ENCODE measurements around the gene DDN.

DDN gene

DNA sequence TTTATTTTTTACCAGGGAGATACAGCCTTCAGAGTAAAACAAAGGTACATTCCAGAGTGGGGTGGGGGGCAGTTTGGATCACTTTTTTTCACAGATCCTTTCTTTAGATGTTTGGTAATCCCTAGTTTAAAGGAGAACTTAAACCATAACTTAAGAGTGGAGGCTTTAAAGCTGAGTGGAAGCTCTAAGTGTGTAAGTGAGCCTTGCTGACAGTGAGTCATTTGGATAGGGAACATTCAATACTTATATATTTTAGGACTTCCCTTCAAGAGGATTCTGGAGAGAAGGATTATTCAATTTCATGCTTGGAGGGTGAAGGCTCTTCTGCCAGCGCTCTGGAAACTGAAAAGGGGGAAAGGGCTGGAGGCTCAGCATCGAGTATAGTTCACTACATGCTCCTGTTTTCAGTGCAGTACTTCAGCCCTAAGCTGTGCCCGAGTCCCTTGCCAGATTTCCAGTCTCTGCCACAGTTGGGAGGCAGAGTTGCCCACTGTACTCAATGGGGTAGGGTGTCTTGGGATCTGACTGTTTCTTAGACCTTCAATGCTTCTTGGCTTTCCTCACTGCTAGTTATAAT lies 11.0 kb upstream of the DDN start:
- H3K9me3 ChIP-seq (ENCODE audit: insufficient read depth, low read length): no peaks in the 10 kb centered on the region
- TF ChIP-seq YY1 (IDR thresholded peaks at IDR 0.05; ENCODE audit: insufficient read depth, insufficient read length) (no peak), ZNF274 (IDR thresholded peaks at IDR 0.05; ENCODE audit: low read depth, low read length) (no peak), SUZ12 (IDR thresholded peaks at IDR 0.05; ENCODE audit: extremely low read depth, insufficient read depth, insufficient read length) (no peak)
- peaks cover 18% of the 10 kb centered on the region for H3K36me3 ChIP-seq (ENCODE audit: insufficient read depth, insufficient read length, low read length)
- no peaks in the 10 kb centered on the region for H3K27me3 ChIP-seq (ENCODE audit: insufficient read depth, insufficient read length)
- peaks cover 3% of the 10 kb centered on the region for H3K4me1 ChIP-seq (ENCODE audit: insufficient read depth, insufficient read length)
- DNase-seq (ENCODE audit: low read depth, low spot score): no peak
- no peak overlapping the region for H3K4me3 ChIP-seq (ENCODE audit: insufficient read length, low read depth)
- H3K9ac ChIP-seq (ENCODE audit: insufficient read length, low read depth): no peak overlapping the region

DNA sequence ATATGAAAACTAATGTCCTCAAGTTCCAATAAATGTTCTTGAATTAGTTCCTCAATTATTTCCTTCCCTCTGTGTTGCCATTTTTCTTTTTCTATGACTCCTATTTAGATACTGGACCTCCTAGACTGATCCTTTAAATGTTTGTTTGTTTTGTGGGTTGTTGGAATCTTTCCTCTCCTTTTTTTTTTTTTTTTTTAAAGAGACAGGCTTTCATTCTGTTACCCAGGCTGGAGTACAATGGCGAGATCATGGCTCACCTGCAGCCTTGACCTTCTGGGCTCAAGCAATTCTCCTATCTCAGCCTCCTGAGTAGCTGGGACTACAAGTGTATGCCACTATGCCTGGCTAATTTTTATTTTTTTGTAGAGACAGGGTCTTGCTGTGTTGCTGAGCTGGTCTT lies 9.8 kb upstream of the DDN start:
- Histone ChIP-seq H3K4me1 (ENCODE audit: insufficient read depth, insufficient read length) (peaks cover 3% of the 10 kb centered on the region), H3K27me3 (ENCODE audit: insufficient read depth, insufficient read length) (no peaks in the 10 kb centered on the region), H3K9me3 (ENCODE audit: insufficient read depth, low read length) (no peaks in the 10 kb centered on the region), H3K36me3 (ENCODE audit: insufficient read depth, insufficient read length, low read length) (peaks cover 30% of the 10 kb centered on the region), H3K9ac (ENCODE audit: insufficient read length, low read depth) (no peak overlapping the region), H3K4me3 (ENCODE audit: insufficient read length, low read depth) (no peak overlapping the region)
- no peak for TF ChIP-seq SUZ12 (IDR thresholded peaks at IDR 0.05; ENCODE audit: extremely low read depth, insufficient read depth, insufficient read length)
- TF ChIP-seq YY1 (IDR thresholded peaks at IDR 0.05; ENCODE audit: insufficient read depth, insufficient read length): no peak
- no peak for TF ChIP-seq ZNF274 (IDR thresholded peaks at IDR 0.05; ENCODE audit: low read depth, low read length)
- DNase-seq (ENCODE audit: low read depth, low spot score): no peak

DNA sequence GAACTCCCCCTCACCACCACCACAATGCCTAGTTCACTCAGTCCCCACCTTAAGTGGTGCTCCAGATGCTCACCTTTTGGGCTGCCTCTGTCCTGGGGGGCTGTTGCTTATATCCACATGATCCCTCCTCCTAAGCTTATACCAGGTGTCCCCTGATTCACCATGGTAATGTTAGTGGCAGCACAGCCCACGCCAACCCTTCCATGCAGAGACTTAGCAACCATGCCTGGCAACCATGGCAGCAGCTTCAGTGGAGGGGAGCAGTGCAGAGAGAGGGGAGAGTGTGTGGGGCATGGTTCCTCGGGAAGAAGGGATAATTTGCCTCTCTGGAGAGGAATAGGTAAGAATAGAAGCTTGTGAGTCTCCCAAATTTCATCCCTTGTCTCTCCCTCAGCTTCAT lies 1.2 kb upstream of the DDN start:
- H3K4me3 ChIP-seq (ENCODE audit: insufficient read length, low read depth): no peak overlapping the region
- peaks cover 56% of the 10 kb centered on the region for H3K27me3 ChIP-seq (ENCODE audit: insufficient read depth, insufficient read length)
- DNase-seq (ENCODE audit: low read depth, low spot score): no peak
- H3K4me1 ChIP-seq (ENCODE audit: insufficient read depth, insufficient read length): peaks cover 12% of the 10 kb centered on the region
- peak overlapping the region; percentile 68 for H3K9ac ChIP-seq (ENCODE audit: insufficient read length, low read depth)
- H3K36me3 ChIP-seq (ENCODE audit: insufficient read depth, insufficient read length, low read length): peaks cover 43% of the 10 kb centered on the region
- TF ChIP-seq ZNF274 (IDR thresholded peaks at IDR 0.05; ENCODE audit: low read depth, low read length): no peak
- TF ChIP-seq YY1 (IDR thresholded peaks at IDR 0.05; ENCODE audit: insufficient read depth, insufficient read length): no peak
- no peak for TF ChIP-seq SUZ12 (IDR thresholded peaks at IDR 0.05; ENCODE audit: extremely low read depth, insufficient read depth, insufficient read length)
- H3K9me3 ChIP-seq (ENCODE audit: insufficient read depth, low read length): no peaks in the 10 kb centered on the region

DNA sequence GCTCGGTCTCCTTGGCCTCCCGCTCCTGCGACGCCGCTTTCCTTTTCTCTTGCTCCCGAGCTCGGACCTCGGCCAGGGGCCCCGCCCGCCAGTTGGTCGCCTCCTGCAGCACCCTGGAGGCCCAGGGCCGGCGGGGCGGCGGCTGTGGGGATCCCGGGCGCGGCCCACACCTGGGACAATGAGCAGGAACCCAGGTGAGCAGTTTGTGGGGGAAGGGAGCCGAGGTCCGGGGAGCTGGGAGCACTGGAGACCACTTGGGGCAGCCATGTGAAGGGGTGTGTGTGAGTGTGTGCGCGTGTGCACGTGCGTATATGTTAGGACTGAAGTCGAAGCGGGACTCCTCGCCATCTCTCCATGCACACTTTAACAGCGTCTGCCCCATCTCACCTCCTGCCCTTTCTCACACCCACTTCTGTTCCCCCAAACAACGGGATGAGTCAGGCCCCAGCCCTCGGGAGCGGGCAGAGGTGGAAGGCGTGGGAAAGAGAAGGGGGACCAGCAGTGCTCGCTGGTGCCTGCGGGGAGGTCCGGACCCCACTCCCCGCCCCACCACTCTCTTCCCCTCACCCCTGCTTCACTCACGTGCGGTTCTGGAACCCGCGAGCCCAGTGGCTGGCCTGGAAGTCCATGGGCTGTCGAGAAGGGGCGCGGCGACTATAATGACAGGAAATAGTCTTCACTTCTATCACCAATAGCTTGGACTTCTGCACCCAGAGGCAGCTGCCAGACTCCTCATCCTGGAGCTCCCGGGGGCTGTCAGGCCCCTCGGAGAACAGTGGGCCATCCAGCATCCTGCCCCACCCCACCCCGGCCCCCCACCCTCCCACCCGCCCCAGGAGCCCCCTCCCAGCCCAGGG lies 450 bp downstream of the DDN start:
- Histone ChIP-seq H3K9ac (ENCODE audit: insufficient read length, low read depth) (peak overlapping the region; percentile 75), H3K36me3 (ENCODE audit: insufficient read depth, insufficient read length, low read length) (peaks cover 28% of the 10 kb centered on the region), H3K4me1 (ENCODE audit: insufficient read depth, insufficient read length) (peaks cover 12% of the 10 kb centered on the region), H3K4me3 (ENCODE audit: insufficient read length, low read depth) (peak overlapping the region; percentile 71), H3K9me3 (ENCODE audit: insufficient read depth, low read length) (no peaks in the 10 kb centered on the region), H3K27me3 (ENCODE audit: insufficient read depth, insufficient read length) (peaks cover 58% of the 10 kb centered on the region)
- DNase-seq (ENCODE audit: low read depth, low spot score): no peak
- TF ChIP-seq SUZ12 (IDR thresholded peaks at IDR 0.05; ENCODE audit: extremely low read depth, insufficient read depth, insufficient read length) (no peak), ZNF274 (IDR thresholded peaks at IDR 0.05; ENCODE audit: low read depth, low read length) (no peak), YY1 (IDR thresholded peaks at IDR 0.05; ENCODE audit: insufficient read depth, insufficient read length) (no peak)

DNA sequence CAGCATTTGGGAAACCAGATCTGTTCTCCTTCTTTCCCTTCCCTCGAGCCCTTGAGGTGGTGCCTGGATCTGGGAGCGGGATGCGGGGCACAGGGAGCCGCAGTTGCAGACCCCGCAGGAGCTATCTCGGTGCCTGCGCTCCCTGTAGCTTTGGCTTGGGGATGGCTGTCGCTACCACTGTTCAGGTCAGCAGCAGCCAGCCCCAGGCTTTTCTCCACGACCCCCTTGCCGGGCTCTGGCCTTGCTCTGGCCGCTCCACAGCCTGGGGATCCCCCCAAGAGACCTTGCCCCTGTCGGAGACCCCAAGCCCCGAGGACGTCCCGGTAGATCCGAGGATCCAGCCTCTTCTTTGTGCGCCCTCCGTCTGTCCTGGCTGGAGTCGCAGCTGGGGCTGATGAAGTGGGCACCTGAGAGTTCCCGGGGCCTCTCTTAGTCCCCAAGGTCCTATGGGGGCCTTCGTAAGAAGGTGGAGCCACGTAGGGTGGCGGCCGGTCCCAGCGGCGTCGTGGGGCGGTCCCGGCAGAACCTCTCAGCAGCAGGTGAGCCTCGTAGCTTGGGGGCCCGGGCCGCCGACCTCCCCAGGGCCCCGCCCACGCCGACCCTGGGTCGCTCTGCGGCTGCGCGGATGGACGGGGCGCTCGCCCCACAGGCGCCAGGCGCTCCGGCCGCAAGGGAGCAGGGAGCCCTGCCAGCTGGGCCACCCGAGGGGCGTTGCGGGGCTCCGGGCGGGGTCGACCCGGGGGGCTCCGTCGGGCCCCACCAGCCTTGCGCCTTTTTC lies 1.3 kb downstream of the DDN start:
- DNase-seq (ENCODE audit: low read depth, low spot score): no peak
- TF ChIP-seq ZNF274 (IDR thresholded peaks at IDR 0.05; ENCODE audit: low read depth, low read length) (no peak), YY1 (IDR thresholded peaks at IDR 0.05; ENCODE audit: insufficient read depth, insufficient read length) (no peak), SUZ12 (IDR thresholded peaks at IDR 0.05; ENCODE audit: extremely low read depth, insufficient read depth, insufficient read length) (no peak)
- peaks cover 20% of the 10 kb centered on the region for H3K36me3 ChIP-seq (ENCODE audit: insufficient read depth, insufficient read length, low read length)
- H3K9me3 ChIP-seq (ENCODE audit: insufficient read depth, low read length): no peaks in the 10 kb centered on the region
- H3K4me1 ChIP-seq (ENCODE audit: insufficient read depth, insufficient read length): peaks cover 12% of the 10 kb centered on the region
- peak overlapping the region; percentile 75 for H3K9ac ChIP-seq (ENCODE audit: insufficient read length, low read depth)
- H3K4me3 ChIP-seq (ENCODE audit: insufficient read length, low read depth): peak overlapping the region; percentile 71
- H3K27me3 ChIP-seq (ENCODE audit: insufficient read depth, insufficient read length): peaks cover 58% of the 10 kb centered on the region

DNA sequence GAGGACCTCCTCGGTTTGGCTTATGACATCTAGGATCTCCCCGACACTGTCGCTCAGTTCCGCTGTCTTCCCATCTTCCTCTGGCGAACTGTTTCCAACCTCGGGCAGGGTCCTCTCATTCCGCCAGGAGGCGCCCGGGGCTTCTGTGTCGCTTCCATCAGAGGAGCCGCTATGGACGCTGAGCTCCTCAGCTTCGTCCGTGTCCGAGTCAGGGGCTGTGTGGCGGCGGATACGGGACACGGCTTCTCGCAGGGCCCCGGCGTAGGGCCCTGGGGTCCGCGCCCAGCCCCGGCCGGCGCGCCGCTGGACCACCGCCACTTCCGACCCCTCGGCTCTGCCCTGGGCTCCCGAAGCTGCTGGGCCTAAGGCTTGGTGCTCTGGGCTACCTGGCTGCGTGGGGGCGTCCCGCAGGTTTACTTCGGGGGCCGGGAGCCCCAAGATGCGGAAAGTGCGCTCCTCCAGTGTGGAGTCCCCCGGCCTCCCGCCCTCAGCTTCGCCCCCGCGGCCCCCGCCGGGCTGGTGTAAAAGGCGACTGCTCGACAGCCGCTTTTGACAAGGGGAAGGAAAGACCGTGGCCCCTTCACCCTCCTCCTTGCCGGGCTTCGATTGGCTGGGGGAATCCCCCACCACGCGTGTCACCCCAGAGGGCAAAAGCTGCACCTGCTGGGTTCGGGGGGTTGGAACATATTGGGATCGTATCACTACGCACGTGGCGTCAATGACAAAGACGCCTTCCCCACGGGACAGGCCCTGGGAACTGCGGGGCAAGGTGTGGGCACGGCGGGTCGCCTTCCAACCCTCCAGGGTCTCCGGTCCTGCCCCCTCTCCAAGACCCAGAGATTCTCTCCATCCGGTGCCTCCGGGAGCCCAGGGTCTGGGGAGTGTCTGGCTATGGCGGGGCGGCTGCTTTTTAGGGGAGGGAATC lies 2.1 kb downstream of the DDN start:
- Histone ChIP-seq H3K27me3 (ENCODE audit: insufficient read depth, insufficient read length) (peaks cover 58% of the 10 kb centered on the region), H3K4me3 (ENCODE audit: insufficient read length, low read depth) (peak overlapping the region; percentile 71), H3K9me3 (ENCODE audit: insufficient read depth, low read length) (no peaks in the 10 kb centered on the region), H3K4me1 (ENCODE audit: insufficient read depth, insufficient read length) (peaks cover 12% of the 10 kb centered on the region), H3K36me3 (ENCODE audit: insufficient read depth, insufficient read length, low read length) (peaks cover 14% of the 10 kb centered on the region), H3K9ac (ENCODE audit: insufficient read length, low read depth) (peak overlapping the region; percentile 74)
- TF ChIP-seq SUZ12 (IDR thresholded peaks at IDR 0.05; ENCODE audit: extremely low read depth, insufficient read depth, insufficient read length): peak; percentile 75
- no peak for TF ChIP-seq ZNF274 (IDR thresholded peaks at IDR 0.05; ENCODE audit: low read depth, low read length)
- peak; percentile 58 for DNase-seq (ENCODE audit: low read depth, low spot score)

Measured in NT2/D1 (cell line).